ENCODE results near the gene ZNF780B. TPM values are rescaled to one million over a fixed set of nuclear protein-coding genes. Genes with fewer than 3 reads are reported as not detected.

Gene ZNF780B
- total RNA-seq, 4 donors from 2014 or later: 3.5 to 14.9 (median 5.6) TPM

GRCh38 chr19:40025938-40026596 lies 30.0 kb downstream of the ZNF780B start:
- H3K4me1 ChIP-seq: no peaks in the 10 kb centered on the region
- H3K4me3 ChIP-seq: no peak overlapping the region
- 95 to 96% methylated on average over 4 of the region's 4 CpGs for WGBS, 2 donors
- peaks cover 11 to 92% (median 82%) of the 10 kb centered on the region in 3 donors for H3K9me3 ChIP-seq
- TF ChIP-seq CTCF (IDR thresholded peaks at IDR 0.05) (no peak), POLR2A (IDR thresholded peaks at IDR 0.05) (no peak)
- DNase-seq: no peak
- intact Hi-C loops (cut with DNase I): no loop called here
- H3K36me3 ChIP-seq: no peaks in the 10 kb centered on the region
- no peaks in the 10 kb centered on the region for H3K27me3 ChIP-seq
- H3K27ac ChIP-seq: no peak overlapping the region

GRCh38 chr19:40023969-40024368 lies 32.1 kb downstream of the ZNF780B start:
- TF ChIP-seq CTCF (IDR thresholded peaks at IDR 0.05) (no peak), POLR2A (IDR thresholded peaks at IDR 0.05) (no peak)
- peaks cover 11 to 80% (median 63%) of the 10 kb centered on the region in 3 donors for H3K9me3 ChIP-seq
- H3K4me1 ChIP-seq: no peaks in the 10 kb centered on the region
- WGBS, 2 donors: 78 to 81% methylated on average over 3 of the region's 3 CpGs
- H3K27me3 ChIP-seq: no peaks in the 10 kb centered on the region
- no peak overlapping the region for H3K27ac ChIP-seq
- no peaks in the 10 kb centered on the region for H3K36me3 ChIP-seq
- no peak for DNase-seq
- H3K4me3 ChIP-seq: no peak overlapping the region
- intact Hi-C loops (cut with DNase I): no loop called here

GRCh38 chr19:40013991-40014390 lies 42.0 kb downstream of the ZNF780B start:
- Histone ChIP-seq H3K27ac (no peak overlapping the region), H3K36me3 (peaks cover 0 to 60% (median 6%) of the 10 kb centered on the region in 3 donors), H3K9me3 (peaks cover 0 to 87% (median 51%) of the 10 kb centered on the region in 3 donors), H3K4me3 (no peak overlapping the region), H3K4me1 (no peaks in the 10 kb centered on the region), H3K27me3 (no peaks in the 10 kb centered on the region)
- 86% methylated on average over 4 of the region's 4 CpGs for WGBS, 2 donors
- TF ChIP-seq POLR2A (IDR thresholded peaks at IDR 0.05): no peak
- TF ChIP-seq CTCF (IDR thresholded peaks at IDR 0.05): no peak
- no peak for DNase-seq
- intact Hi-C loops (cut with DNase I): no loop called here

- TF ChIP-seq CTCF (IDR thresholded peaks at IDR 0.05) (no peak), POLR2A (IDR thresholded peaks at IDR 0.05) (no peak)
- Histone ChIP-seq H3K36me3 (peaks cover 0 to 86% (median 16%) of the 10 kb centered on the region in 3 donors), H3K4me3 (no peak overlapping the region), H3K27me3 (no peaks in the 10 kb centered on the region), H3K27ac (no peak overlapping the region), H3K4me1 (no peaks in the 10 kb centered on the region), H3K9me3 (peaks cover 0 to 45% (median 20%) of the 10 kb centered on the region in 3 donors)
- intact Hi-C loops (cut with DNase I): no loop called here
- DNase-seq: no peak
Observed at GRCh38 chr19:40009674-40010073, 46.4 kb downstream of the ZNF780B start.

- TF ChIP-seq POLR2A (IDR thresholded peaks at IDR 0.05): no peak
- no peak for TF ChIP-seq CTCF (IDR thresholded peaks at IDR 0.05)
- Histone ChIP-seq H3K4me3 (no peak overlapping the region), H3K27ac (no peak overlapping the region), H3K36me3 (peaks cover 0 to 52% (median 16%) of the 10 kb centered on the region in 3 donors), H3K4me1 (no peaks in the 10 kb centered on the region), H3K27me3 (no peaks in the 10 kb centered on the region), H3K9me3 (peaks cover 0 to 12% (median 0%) of the 10 kb centered on the region in 3 donors)
- 33 to 35% methylated on average over 1 of the region's 1 CpG for WGBS, 2 donors
- intact Hi-C loops (cut with DNase I): no loop called here
- no peak for DNase-seq
Observed at GRCh38 chr19:40006273-40006691, 49.7 kb downstream of the ZNF780B start.
